Small intestine (tissue), 16 donors: ENCODE measurements around the gene COPG2. TPM values are rescaled to one million over a fixed set of nuclear protein-coding genes. Genes with fewer than 3 reads are reported as not detected.

Source experiments
- DNase-seq, 2 donors: peaks; one replicate each; pipeline versions ENCODE4 v3.0.0 to v3.0.0-alpha.2; 2013
- FAIRE-seq: peaks from 2 replicates; lab custom pipeline; 2012; peaks lifted over from hg19 to GRCh38; lab: Jason Lieb, UNC
- H3K27ac ChIP-seq, 3 donors: one replicate each; pipeline ENCODE4 v1.5.1; 2013; ENCODE audit warnings: low read length in 2 of 3, mild to moderate bottlenecking in 2 of 3, control low read depth in 1 of 3, inconsistent platforms in 1 of 3, low read depth in 1 of 3, moderate library complexity in 1 of 3
- H3K27me3 ChIP-seq, 3 donors: one replicate each; pipeline ENCODE4 v1.6.1; 2013; ENCODE audit warnings: low read length in 3 of 3, inconsistent platforms in 1 of 3; ENCODE audit not compliant: control insufficient read depth in 3 of 3, insufficient read depth in 3 of 3
- H3K36me3 ChIP-seq, 3 donors: one replicate each; pipeline ENCODE4 v1.6.1; 2013; ENCODE audit warnings: low read length in 3 of 3, inconsistent platforms in 1 of 3, low read depth in 1 of 3, mild to moderate bottlenecking in 1 of 3, moderate library complexity in 1 of 3; ENCODE audit not compliant: control insufficient read depth in 3 of 3, insufficient read depth in 2 of 3
- H3K4me1 ChIP-seq, 3 donors: one replicate each; pipeline ENCODE4 v1.6.1; 2013; ENCODE audit warnings: low read length in 2 of 3, inconsistent platforms in 1 of 3, low read depth in 1 of 3, mild to moderate bottlenecking in 1 of 3, moderate library complexity in 1 of 3; ENCODE audit not compliant: control insufficient read depth in 3 of 3, insufficient read depth in 2 of 3
- H3K4me3 ChIP-seq, 3 donors: one replicate each; pipeline ENCODE4 v1.5.1; 2013; ENCODE audit warnings: low read length in 3 of 3, control low read depth in 1 of 3, inconsistent platforms in 1 of 3, low read depth in 1 of 3, mild to moderate bottlenecking in 1 of 3, moderate library complexity in 1 of 3
- H3K9me3 ChIP-seq, 2 donors: one replicate each; pipeline ENCODE4 v1.6.1; 2013; ENCODE audit warnings: low read depth in 1 of 2, low read length in 1 of 2; ENCODE audit not compliant: control insufficient read depth in 2 of 2, insufficient read depth in 1 of 2
- WGBS, 3 donors: extraction: QIAGEN DNeasy Blood & Tissue Kit; methylation state at CpG; one replicate each; pipeline ENCODE4 v1.1.7; 2013; 5-methylcytosine and 5-hydroxymethylcytosine counted together
- long read RNA-seq, 10 donors: transcript quantifications; one replicate each; lab custom pipeline, GENCODE V29; 2026
- polyA plus RNA-seq, 4 donors: library from polyadenylated mRNA; stranded (reverse) in 3 of 4; unstranded in 1 of 4; fragments of 200-250 nt in 3 of 4; fragments of 120-200 nt in 1 of 4; gene quantifications; one replicate each; pipeline versions ENCODE4 v1.2.1 to v1.2.3, GENCODE V29; 2013
- donor health status: healthy with polysubstance abuse.
- donor health status: control.
- donor health status: control.
- donor health status: Bipolar disorder and iron deficiency.
- donor health status: healthy.

The COPG2 gene, protein sequence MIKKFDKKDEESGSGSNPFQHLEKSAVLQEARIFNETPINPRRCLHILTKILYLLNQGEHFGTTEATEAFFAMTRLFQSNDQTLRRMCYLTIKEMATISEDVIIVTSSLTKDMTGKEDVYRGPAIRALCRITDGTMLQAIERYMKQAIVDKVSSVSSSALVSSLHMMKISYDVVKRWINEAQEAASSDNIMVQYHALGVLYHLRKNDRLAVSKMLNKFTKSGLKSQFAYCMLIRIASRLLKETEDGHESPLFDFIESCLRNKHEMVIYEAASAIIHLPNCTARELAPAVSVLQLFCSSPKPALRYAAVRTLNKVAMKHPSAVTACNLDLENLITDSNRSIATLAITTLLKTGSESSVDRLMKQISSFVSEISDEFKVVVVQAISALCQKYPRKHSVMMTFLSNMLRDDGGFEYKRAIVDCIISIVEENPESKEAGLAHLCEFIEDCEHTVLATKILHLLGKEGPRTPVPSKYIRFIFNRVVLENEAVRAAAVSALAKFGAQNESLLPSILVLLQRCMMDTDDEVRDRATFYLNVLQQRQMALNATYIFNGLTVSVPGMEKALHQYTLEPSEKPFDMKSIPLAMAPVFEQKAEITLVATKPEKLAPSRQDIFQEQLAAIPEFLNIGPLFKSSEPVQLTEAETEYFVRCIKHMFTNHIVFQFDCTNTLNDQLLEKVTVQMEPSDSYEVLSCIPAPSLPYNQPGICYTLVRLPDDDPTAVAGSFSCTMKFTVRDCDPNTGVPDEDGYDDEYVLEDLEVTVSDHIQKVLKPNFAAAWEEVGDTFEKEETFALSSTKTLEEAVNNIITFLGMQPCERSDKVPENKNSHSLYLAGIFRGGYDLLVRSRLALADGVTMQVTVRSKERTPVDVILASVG
- 10 to 100 TPM in 2 of 4 donors, 1 to 10 TPM in 2; 5.1 to 17.8 (median 10.7) TPM for polyA plus RNA-seq
- long read RNA-seq, donor 1, transcript COPG2-202 (24 exons, 3,134 nt): major isoform, 10 of 19 reads
- long read RNA-seq, donor 1, partial matches to known transcripts: 6 of 19 reads
- long read RNA-seq, donor 1, other reads (novel, unspliced or antisense): 0 of 19 reads
- long read RNA-seq, donor 2, partial matches to known transcripts: 5 of 6 reads
- long read RNA-seq, donor 2, other reads (novel, unspliced or antisense): 0 of 6 reads
- long read RNA-seq, donor 3, partial matches to known transcripts: 8 of 10 reads
- long read RNA-seq, donor 3, other reads (novel, unspliced or antisense): 0 of 10 reads
- long read RNA-seq, donor 4, partial matches to known transcripts: 0 of 1 reads
- long read RNA-seq, donor 4, other reads (novel, unspliced or antisense): 0 of 1 reads
- long read RNA-seq, donor 5, partial matches to known transcripts: 0 of 1 reads
- long read RNA-seq, donor 5, other reads (novel, unspliced or antisense): 0 of 1 reads
- long read RNA-seq, donor 6, partial matches to known transcripts: 0 of 3 reads
- long read RNA-seq, donor 6, other reads (novel, unspliced or antisense): 0 of 3 reads
- long read RNA-seq, donor 7, transcript COPG2-201 (20 exons, 3,073 nt): major isoform, 5 of 7 reads
- long read RNA-seq, donor 7, partial matches to known transcripts: 0 of 7 reads
- long read RNA-seq, donor 7, other reads (novel, unspliced or antisense): 0 of 7 reads
- long read RNA-seq, donor 8, partial matches to known transcripts: 7 of 7 reads
- long read RNA-seq, donor 8, other reads (novel, unspliced or antisense): 0 of 7 reads
- long read RNA-seq, donor 9, partial matches to known transcripts: 0 of 1 reads
- long read RNA-seq, donor 9, other reads (novel, unspliced or antisense): 0 of 1 reads
- long read RNA-seq, donor 10, partial matches to known transcripts: 6 of 12 reads
- long read RNA-seq, donor 10, other reads (novel, unspliced or antisense): 0 of 12 reads

- peak within 1 kb of the TSS; percentile 52 to 88 (median 82) for H3K27ac ChIP-seq
- no peaks in the 10 kb centered on the region for H3K9me3 ChIP-seq
- H3K4me1 ChIP-seq: no peaks in the 10 kb centered on the region
- no peaks in the 10 kb centered on the region for H3K27me3 ChIP-seq
- DNase-seq (peak; percentile 84 to 95), FAIRE-seq (no peak)
- 0 to 1% (median 1%) methylated on average over 35 to 103 of the region's 103 CpGs for WGBS, 3 donors
- H3K4me3 ChIP-seq: peak within 1 kb of the TSS; percentile 89 to 93 (median 92)
- peaks cover 0 to 2% (median 0%) of the 10 kb centered on the region in 3 donors for H3K36me3 ChIP-seq
These were observed at the start of gene COPG2 for GRCh38 chr7:130668258-130669084. Gene COPG2 (minus strand): TSS chr7:130668748. CDS start chr7:130668668, 80 bp downstream.

GRCh38 chr7:130712416-130712815 is 43.9 kb upstream of the COPG2 start:
- WGBS, 3 donors: 23 to 36% (median 26%) methylated on average over 3 of the region's 3 CpGs
- H3K27ac ChIP-seq: no peak overlapping the region
- DNase-seq: no peak
- no peak for FAIRE-seq
- H3K4me3 ChIP-seq: no peak overlapping the region
- H3K36me3 ChIP-seq: no peaks in the 10 kb centered on the region
- no peaks in the 10 kb centered on the region for H3K4me1 ChIP-seq
- no peaks in the 10 kb centered on the region for H3K9me3 ChIP-seq
- H3K27me3 ChIP-seq: peaks cover 0 to 2% (median 2%) of the 10 kb centered on the region in 3 donors

GRCh38 chr7:130708766-130709165 is 40.2 kb upstream of the COPG2 start:
- H3K27me3 ChIP-seq: peaks cover 0 to 2% (median 0%) of the 10 kb centered on the region in 3 donors
- H3K27ac ChIP-seq: no peak overlapping the region
- H3K4me3 ChIP-seq: no peak overlapping the region
- H3K36me3 ChIP-seq: no peaks in the 10 kb centered on the region
- no peaks in the 10 kb centered on the region for H3K4me1 ChIP-seq
- no peak for FAIRE-seq
- 84 to 94% (median 92%) methylated on average over 4 of the region's 4 CpGs for WGBS, 3 donors
- no peak for DNase-seq
- no peaks in the 10 kb centered on the region for H3K9me3 ChIP-seq

GRCh38 chr7:130708001-130708400 is 39.5 kb upstream of the COPG2 start:
- H3K27me3 ChIP-seq: peaks cover 0 to 2% (median 0%) of the 10 kb centered on the region in 3 donors
- WGBS, 3 donors: 90 to 94% (median 90%) methylated on average over 4 of the region's 4 CpGs
- FAIRE-seq: no peak

GRCh38 chr7:130703851-130704250 is 35.3 kb upstream of the COPG2 start:
- Histone ChIP-seq H3K4me3 (no peak overlapping the region), H3K36me3 (no peaks in the 10 kb centered on the region), H3K27me3 (no peaks in the 10 kb centered on the region), H3K27ac (no peak overlapping the region), H3K9me3 (no peaks in the 10 kb centered on the region), H3K4me1 (no peaks in the 10 kb centered on the region)
- DNase-seq (no peak), FAIRE-seq (no peak)
- 81 to 88% (median 83%) methylated on average over 1 of the region's 1 CpG for WGBS, 3 donors

More at GRCh38 chr7:130708001-130708400, 39.5 kb upstream of the COPG2 start:
- no peaks in the 10 kb centered on the region for H3K4me1 ChIP-seq
- no peak overlapping the region for H3K4me3 ChIP-seq
- no peaks in the 10 kb centered on the region for H3K36me3 ChIP-seq
- no peak overlapping the region for H3K27ac ChIP-seq
- DNase-seq: no peak
- no peaks in the 10 kb centered on the region for H3K9me3 ChIP-seq

DNA sequence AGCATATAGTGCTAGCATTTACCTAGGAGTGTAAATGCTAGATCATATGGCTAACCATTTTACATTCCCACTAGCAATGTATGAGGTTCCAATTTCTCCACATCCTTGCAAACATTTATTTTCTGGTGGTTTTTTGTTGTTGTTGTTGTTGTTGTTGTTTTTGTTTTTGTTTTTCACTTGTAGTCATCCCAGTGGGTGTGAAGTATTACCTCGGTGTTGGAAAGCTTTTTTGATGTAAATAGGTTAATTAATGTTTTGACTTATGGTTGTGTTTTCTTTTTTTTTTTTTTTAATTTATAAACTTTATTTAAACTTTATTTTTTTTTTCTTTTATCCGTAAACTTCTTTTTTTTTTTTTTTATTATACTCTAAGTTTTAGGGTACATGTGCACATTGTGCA is 33.1 kb upstream of the COPG2 start:
- FAIRE-seq (no peak), DNase-seq (no peak)
- H3K9me3 ChIP-seq: no peaks in the 10 kb centered on the region
- no peaks in the 10 kb centered on the region for H3K27me3 ChIP-seq
- WGBS, 3 donors: 98 to 99% (median 98%) methylated on average over 2 of the region's 2 CpGs
- no peaks in the 10 kb centered on the region for H3K36me3 ChIP-seq
- H3K27ac ChIP-seq: no peak overlapping the region
- no peaks in the 10 kb centered on the region for H3K4me1 ChIP-seq
- H3K4me3 ChIP-seq: no peak overlapping the region

DNA sequence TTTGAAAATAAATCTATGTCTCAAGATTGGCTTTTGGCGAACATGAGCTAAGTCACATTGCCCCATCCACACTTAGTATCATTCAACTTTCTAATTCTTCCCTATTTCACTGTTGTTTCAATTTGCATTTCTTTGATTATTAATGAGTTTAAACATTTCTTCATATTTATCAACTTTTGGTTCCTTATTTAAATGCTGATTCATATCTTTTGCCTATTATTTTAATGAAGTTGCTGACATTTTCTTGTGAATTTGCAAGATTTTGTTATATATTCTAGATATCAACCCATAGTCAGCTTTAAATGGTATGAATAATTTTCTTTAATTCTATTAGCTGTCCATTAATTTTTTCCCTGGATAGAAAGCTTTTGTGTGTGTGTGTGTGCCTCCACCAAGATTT is 32.2 kb upstream of the COPG2 start:
- Histone ChIP-seq H3K36me3 (no peaks in the 10 kb centered on the region), H3K4me3 (no peak overlapping the region), H3K4me1 (no peaks in the 10 kb centered on the region), H3K27me3 (no peaks in the 10 kb centered on the region), H3K9me3 (no peaks in the 10 kb centered on the region), H3K27ac (no peak overlapping the region)
- FAIRE-seq (no peak), DNase-seq (no peak)
- WGBS, 3 donors: 93 to 97% (median 96%) methylated on average over 1 of the region's 1 CpG
